Renal cortex interstitium (tissue), 11 donors: ENCODE measurements around the gene CDC42. TPM values are rescaled to one million over a fixed set of nuclear protein-coding genes. Genes with fewer than 3 reads are reported as not detected.

Source experiments
- DNase-seq, 11 donors: peaks; one replicate each; pipeline ENCODE4 v3.0.0-alpha.2; 2013; ENCODE audit warnings: low read depth in 9 of 11, low spot score in 4 of 11; ENCODE audit errors: extremely low read depth in 1 of 11
- polyA plus RNA-seq, 3 donors: library from polyadenylated mRNA; unstranded; fragments of 120-200 nt; gene quantifications; one replicate each; pipeline ENCODE4 v1.2.1, GENCODE V29; 2013; ENCODE audit not compliant: insufficient read length in 3 of 3

CDC42 gene
- polyA plus RNA-seq, 3 donors, result 337 to 409 (median 366) TPM

DNA sequence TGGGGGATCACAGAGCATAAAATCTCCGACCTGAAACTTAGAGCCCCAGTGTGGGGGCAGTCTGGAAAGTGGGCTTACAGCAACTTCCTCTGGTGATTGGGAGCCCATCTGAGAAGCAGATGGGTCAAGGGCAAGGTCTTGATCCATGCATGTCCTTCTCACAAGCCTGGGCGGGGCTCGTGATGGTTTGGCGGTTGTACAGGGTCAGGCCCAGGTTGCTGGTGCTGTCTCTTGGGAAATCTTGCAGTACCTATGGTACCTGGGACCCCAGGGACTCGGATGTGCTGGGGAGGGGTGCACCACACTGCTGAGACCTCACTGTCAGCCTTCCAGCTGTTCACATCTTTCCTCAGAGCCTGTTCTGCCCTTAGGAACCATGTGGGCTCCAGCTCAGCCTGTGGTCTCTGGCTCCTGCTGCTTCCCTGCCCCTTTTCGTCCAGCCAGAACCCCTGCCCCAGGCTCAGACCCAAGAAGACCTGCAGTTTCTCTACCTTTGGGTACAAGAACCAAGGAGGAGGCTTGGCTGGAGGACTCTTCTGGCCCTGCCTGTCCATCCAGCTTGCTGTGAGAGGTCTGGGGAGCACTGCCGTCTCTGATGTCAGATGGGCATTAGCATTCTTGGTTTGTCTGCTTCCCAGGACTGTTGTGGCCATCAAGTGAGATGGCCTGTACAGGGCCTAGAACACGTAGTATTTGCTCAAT is 65.9 kb downstream of the CDC42 start:
- DNase-seq, result no peak

DNA sequence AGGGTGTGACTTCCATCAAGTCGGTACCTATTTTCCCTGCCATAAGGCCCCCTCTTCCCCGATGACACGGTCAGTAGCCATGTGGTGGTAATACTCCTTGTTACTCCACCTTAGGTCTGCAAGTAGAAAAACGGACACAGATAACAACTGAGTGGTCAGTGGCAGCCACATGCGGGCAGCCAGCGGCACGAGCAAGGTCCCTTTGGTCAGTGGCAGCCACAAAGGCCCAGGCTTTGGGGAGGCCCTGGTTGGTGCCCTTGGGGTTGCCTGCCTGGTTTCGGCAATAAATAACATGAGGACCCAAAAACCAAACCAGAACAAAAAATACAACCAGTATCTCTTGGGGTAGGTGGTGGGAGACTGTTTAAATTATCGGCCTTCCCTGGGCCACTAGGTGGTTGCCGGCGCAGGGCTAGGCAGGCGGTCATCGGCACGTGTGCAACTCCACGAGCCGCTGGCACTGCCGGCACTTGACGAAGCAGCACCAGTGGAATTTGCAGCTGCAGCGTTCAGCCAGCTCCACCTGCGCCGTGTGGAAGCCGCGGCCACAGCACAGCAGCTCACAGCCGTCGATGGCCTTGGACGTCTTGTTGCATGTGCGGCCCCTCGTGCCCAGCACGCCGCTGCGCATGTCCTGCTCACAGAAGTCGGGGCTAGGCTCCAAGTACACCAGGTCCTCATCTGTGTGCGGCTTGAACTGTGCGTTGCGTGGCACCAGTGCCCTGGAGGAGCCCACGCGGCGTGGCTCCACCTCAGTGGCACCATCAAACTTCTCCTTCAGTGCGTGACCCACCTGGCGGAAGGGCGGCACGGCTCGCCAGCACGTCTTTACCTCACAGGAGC is 67.3 kb downstream of the CDC42 start:
- DNase-seq, result no peak

DNA sequence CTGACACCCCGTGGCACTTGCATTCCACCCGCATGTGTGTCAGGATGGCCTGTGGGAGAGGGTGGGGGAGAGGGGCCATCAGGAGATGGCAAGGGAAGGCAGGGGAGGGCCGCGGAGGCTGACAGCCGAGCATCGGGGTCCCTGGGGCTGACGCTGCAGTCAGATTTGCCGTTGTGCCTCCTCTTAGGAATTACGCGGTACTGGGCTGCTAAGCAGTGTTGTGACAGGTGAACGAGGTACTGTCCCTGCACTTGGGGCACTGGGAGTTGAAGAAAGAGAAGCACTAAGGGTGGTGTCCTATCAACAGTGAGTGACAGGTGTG is 67.9 kb downstream of the CDC42 start:
- DNase-seq, result no peak

DNA sequence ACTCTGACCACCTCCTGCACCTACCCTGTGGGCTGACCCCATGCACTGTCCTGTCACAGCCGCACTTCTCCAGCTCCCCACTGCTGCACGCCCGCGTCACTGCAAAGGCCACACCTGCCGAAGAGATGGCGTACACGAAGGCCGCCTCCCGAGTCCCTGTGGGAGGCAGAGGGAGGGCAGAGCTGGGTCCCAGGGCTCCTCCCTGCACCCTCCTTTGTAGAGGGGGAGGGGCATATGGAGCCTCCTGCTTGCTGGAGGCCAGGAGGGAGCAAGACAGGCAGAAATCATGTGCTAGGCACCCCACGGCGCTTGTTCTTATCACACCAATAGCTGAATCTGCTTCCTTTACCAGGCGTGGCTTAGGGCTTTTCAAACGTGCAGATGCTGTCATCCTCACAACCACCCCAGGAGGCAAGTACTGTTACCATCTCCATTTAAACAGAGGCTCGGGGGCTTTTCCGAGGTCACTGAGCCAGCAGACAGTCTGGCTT is 69.0 kb downstream of the CDC42 start:
- no peak for DNase-seq

DNA sequence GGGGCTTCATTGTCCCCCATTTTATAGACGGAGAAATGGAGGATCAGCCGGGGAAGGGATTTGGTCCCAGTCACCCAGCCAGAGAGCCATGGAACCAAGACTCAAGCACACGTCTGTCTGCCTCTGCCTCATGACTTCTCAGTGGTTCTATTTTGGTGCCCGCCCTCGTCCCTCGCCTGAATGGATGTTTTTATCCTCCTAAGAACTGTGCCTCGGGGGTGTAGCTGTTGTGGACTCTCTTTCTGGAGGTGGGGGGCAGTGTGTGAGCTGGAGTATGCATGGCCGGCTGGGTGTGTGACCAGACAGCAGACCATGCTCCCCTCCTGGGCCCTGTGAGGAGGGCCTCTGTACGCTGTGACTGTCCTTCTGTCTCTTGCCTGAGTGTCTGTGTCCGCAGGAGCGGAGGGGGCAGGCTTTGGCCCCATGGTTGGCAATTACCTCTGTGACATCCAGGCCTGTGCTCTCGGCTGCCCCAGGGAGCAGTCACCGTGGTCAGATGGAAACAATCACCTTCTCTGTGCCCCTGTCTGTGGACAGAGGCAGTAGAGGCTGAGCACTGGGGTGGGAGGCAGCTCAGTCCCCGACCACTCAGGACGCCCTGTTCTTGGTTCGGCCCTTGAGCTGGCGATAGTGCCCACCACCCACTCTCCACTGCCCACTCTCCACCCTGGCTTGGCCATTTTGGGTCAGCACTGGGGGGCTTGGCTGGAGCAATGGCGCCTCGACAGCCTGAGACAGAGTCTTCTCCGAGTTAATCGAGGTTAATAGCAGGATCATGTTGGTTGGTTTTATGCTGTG is 70.0 kb downstream of the CDC42 start:
- no peak for DNase-seq

DNA sequence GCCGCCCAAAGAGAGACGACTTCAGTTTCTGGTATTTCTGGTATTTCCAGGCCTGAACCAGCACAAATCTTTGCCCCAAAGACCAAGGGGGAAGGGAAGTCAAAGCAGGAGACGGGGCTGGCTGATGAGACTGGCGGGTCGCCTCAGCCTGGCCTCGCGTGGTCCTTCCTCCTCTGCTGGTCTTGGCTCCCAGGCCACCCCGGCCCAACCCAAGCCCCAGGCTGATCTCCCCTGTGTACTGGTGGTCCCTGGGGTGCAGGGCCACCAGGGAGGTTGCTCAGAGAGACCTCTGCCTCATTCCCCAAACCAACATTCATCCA is 70.5 kb downstream of the CDC42 start:
- no peak for DNase-seq

DNA sequence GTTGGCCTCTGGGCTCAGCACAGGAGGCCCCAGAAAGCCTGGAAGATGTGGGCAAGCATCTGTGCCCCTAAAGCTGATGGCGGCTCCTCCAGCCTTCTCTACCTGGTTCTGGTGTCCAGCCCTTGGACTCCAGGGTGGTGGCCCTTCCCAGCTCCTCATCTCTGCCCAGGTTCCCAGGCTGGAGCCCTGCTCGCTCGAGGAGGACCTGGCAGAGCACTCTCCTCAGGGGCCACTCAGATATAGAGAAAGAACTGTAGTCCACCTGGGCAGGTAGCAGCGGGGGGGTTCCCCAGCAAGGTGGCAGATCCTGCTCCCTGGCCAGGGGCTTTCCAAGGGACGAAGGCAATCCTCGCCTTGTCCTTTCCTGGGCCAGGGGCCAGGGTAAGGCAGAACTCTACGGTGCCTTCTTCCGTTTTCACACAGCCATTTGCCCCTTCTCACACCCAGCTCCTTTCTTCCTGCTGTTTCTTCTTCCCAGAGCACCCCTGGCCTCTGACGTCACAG is 71.4 kb downstream of the CDC42 start:
- no peak for DNase-seq

DNA sequence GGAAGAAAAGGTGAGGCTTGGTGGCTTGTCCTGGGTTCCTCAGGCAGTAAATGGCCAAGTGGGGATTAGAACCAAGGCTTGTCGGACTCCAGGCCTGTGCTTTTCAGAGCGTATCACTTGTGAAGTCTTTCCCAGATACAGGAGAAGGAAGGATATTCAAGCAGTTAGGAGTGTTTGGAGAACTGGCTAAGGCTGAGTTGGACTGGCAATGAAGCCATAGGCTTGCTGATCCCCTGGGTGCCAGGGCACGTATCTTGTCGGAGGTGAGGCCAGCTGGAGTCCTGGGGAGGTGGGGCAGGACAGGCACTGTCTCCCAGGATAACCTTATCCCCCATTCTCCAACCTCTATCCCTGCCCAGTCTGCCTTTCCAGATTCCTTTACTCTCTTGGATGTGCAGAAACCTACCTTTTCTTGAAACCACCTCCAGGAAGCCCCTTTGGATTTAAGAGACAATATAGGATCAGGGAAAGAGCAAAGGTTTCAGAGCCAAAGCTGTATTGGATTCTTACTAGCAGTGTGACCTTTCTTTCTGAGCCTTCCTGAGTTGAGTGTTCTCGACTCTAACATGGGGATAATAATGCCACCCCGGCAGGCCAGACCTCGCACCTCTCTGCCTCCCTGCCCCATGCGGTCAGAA is 72.2 kb downstream of the CDC42 start:
- no peak for DNase-seq

DNA sequence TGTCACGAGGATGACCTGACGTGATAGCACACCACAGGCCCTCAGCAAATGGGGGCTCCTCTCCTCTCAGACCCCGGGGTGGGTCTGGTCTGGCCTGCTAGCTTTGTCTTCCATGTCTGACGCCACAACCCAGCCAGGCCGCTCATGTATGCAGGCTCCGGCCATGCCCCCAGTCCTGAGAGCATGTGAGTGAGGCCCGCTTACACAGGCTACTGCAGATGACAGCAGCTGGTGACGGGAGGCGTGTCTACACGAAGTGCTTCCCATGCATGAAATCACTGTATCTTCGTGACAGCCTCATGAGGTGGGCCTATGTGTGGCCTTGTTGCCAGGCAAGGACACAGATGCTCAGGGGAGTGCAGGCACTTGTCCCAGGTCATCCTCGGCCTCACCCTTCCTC is 74.0 kb downstream of the CDC42 start:
- DNase-seq, result no peak

DNA sequence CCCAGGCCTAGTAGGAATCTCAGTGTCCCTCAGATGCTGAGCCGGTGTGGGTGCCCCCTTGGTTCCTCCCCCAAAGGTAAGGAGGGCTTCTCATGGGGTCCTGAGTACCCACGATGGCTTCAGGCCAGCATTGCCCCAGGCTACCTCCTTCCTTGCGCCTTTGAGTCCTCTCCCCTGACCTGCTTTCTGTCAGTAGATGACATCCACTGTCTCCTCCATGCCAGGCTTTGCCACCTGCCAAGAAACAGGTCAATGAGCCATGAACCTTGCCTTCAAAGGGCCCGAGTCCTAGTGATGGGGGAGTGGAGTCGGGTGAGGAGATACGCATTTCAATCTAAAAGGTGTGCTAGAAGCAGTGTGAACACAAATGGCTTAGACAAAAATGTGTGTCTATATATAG is 74.7 kb downstream of the CDC42 start:
- no peak for DNase-seq

DNA sequence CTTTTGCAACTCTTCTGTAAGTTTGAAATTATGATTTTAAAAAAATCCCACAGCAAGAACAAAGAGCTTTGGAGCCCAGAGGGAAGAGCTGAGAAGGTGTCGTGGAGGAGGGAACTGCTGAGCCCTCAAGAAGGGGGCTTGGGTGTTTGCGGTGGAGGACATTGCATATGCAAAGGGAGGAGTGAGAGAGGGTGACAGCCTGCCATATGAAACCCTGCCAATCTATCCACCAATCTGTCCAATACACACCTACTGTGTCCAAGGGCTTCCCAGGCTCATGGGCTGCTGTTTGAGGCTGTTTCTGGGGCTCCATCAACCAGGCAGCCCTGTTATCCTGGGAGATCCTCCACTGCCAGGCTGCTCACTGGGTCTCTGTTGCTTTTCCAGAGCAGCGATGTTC is 75.2 kb downstream of the CDC42 start:
- DNase-seq, result no peak

DNA sequence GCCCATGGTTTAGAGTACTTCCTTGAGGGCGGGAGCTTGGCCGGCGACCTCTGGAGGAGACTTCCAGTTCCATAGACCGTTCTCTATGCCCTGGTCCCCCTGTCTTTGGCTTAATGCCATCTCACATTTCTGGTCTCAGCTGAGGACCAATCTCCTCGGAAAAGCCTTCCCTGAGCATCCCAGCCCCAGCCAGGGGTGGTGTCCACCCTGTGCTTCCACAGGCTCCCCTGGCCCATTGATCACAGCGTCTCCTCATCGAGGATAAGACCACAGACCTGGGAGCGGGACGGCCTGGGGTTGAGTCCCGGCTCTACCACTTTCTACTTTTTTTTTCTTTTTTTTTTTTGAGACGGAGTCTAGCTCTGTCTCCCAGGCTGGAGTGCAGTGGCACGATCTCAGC is 75.9 kb downstream of the CDC42 start:
- no peak for DNase-seq

DNA sequence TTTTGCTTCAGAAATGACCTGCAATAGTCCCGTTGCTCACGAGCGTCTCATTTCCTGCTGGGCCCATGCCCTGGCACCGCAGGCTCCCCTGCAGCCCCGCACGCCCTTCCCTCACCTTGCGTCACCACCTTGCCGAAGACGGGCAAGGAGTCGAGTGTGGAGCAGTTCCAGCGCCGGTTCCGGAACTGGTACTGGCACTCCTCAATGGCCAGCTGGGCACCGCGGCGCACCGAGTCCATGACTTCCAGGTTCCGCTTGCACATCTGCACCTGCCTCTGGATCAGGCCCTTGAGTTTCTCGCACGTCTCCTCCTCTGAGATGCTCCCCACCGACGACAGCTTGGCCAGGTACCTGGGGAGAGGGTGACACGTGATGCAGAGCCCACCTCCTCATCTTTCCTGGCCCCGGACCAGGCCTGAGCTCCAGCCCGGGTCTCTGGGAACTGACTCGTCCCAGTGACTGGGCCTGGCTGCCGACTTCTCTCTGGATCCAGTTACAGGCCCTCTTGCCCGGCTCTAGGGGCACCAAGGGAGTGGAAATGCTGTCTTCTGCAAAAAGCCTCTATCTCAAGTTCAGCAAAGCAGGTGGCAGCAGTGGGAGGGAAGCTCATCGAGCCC is 77.1 kb downstream of the CDC42 start:
- no peak for DNase-seq

DNA sequence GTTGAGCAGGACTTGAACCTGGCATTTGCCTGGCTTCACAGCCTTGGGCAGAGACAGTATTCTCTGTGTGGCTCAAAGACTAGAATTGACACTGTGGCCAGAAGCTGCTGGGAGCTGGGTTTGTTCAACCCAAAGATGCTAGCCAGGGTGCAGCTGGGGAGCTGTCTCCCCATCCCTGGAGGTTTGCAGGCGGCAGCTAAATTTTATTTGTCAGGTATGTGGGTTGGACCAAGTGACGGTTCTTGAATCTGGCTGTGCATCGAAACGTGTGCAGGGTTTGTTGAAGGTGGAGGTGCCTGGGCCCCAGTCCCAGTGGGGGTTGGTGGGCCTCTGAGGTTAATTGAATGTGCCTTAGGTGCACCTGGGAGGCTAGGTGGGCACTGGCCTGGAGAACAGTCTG is 78.6 kb downstream of the CDC42 start:
- no peak for DNase-seq

DNA sequence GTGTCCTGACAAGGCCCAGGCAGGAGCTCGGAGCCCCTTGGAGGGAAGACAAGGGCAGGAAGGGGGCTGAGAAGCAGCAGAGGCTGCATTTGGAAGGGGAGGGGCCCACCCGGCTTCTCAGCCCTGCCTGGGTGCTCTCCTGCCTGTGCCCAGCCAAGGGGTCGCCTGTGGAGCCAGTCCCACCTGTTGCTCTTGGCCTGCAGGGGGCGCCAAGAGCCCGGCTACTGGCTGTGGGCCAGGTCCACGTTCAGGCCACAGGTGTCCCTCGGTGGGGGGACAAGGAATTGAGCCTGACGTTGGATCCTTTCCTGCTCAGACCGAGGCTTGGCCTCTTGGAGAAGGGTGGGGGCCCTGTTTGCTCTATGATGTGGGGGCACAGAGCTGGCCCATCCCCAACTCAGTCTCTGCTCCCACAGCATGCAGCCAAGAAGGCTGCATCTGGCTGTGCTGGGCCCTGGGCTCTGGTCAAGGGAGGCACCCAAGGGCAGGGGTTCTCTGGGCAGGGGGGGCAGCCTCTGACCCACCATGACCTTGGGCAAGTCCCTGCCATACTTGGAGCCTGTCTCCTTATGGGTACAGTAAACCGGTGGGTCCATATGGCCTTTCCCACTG is 79.5 kb downstream of the CDC42 start:
- DNase-seq, result no peak

DNA sequence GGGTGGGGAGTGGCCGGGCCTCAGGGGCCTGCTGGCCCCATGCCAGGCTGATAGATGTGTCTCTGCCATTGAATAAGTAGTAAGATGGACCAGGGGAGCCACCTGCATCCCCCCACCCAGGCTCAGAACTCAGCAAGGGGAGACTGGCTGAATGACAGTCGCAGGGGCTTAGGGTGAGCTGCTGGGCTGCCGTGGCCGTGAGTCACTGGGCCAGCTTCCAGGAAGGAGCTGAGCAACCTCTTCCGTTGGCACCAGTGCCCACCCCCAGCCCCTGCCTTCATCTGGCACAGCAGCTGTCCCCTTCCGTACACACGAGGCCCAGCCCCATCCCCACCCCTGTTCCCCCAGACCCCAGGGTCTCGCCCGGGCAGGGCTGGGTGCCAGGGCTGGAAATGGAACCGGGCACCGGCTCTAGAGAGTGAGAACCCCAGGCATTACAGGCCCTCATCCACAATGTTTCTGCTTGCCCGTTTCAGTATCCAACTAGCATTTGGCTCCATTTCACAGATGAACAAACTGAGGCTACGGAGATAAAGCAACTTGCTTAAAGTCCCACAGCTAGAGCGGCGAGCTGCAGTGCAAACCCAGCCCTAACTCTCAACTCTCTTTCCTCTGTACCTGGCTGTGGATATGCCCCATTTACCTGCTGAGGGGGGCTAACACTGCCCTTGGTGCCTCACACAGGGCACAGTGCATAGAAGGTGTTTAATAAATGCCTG is 80.2 kb downstream of the CDC42 start:
- DNase-seq, result no peak

DNA sequence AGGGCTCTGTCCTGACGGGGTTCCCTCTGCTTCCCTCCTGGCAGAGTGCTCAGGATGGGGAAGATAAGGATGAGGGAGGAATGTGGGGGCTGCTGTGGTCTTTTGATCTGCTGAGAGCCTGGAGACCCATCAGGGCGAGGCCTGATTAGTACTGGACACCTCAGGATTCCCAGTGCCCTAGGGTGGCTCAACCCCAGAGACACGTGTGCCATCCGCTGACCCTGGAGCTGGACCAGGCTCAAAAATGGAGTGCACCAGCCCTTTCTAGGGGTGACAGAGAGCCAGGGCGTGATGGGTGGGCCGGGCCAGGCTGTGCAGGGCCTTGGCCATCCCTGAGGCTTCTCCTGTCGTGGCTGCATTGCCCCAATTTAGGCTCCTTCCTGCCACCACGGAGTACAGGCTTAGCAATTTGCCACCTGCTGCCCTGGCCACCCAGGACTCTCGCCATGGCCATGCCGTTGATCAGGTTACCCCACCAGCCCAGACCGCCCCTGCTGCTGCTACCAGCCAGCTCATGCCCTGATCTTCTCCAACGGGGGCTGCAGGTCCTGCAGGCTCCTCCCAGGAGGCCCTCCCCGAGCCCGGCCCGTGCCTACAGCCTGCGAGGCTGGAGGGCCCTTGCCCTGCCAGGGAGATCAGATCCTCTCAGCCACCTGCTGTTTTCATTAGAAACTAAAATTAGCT is 80.9 kb downstream of the CDC42 start:
- DNase-seq, result no peak
